Neuronal stem cell (in vitro differentiated cells): ENCODE data around the gene DCLK1.

Experiments used
- DNase-seq: peaks from one replicate; pipeline ENCODE4 v3.0.0-alpha.2; 2013; ENCODE audit warnings: low spot score
- H2AFZ ChIP-seq: one replicate; pipeline ENCODE4 v1.6.1; 2013; ENCODE audit warnings: mild to moderate bottlenecking, low read length, inconsistent platforms
- H2AK5ac ChIP-seq: 2 replicates; pipeline ENCODE4 v1.6.1; 2013; ENCODE audit warnings: low read depth, mild to moderate bottlenecking, inconsistent platforms, low read length, moderate library complexity, mixed read lengths
- H2BK120ac ChIP-seq: 2 replicates; pipeline ENCODE4 v1.6.1; 2013; ENCODE audit warnings: low read depth, mild to moderate bottlenecking, inconsistent platforms, low read length, moderate library complexity, mixed read lengths
- H2BK12ac ChIP-seq: one replicate; pipeline ENCODE4 v1.6.1; 2013; ENCODE audit warnings: low read length, inconsistent platforms
- H2BK15ac ChIP-seq: 2 replicates; pipeline ENCODE4 v1.6.1; 2013; ENCODE audit warnings: mild to moderate bottlenecking, low read length, inconsistent platforms, mixed read lengths
- H2BK5ac ChIP-seq: one replicate; pipeline ENCODE4 v1.6.1; 2013; ENCODE audit warnings: inconsistent platforms, mild to moderate bottlenecking, low read length, moderate library complexity
- H3K14ac ChIP-seq: one replicate; pipeline ENCODE4 v1.6.1; 2013; ENCODE audit warnings: low read length, inconsistent platforms
- H3K18ac ChIP-seq: 2 replicates; pipeline ENCODE4 v1.6.1; 2013; ENCODE audit warnings: low read length, inconsistent platforms
- H3K23ac ChIP-seq: 2 replicates; pipeline ENCODE4 v1.6.1; 2013; ENCODE audit warnings: low read depth, mild to moderate bottlenecking, mixed read lengths, low read length, inconsistent platforms; ENCODE audit not compliant: poor library complexity
- H3K27ac ChIP-seq: replicated peaks from 3 replicates; pipeline ENCODE4 v1.5.1; 2013; ENCODE audit warnings: low read length, inconsistent platforms
- H3K27me3 ChIP-seq, 3 experiments: 2 replicates each; pipeline ENCODE4 v1.6.1; 2013; ENCODE audit warnings: low read length in 3 of 3, mild to moderate bottlenecking in 2 of 3, inconsistent platforms in 1 of 3, low read depth in 1 of 3, mixed read lengths in 1 of 3, moderate library complexity in 1 of 3; ENCODE audit not compliant: control insufficient read depth in 3 of 3, insufficient read depth in 3 of 3
- H3K36me3 ChIP-seq, 2 donors: replicated peaks in 1 of 2; 2 replicates each; pipeline ENCODE4 v1.6.1; 2013; ENCODE audit warnings: low read length in 2 of 2; ENCODE audit not compliant: control insufficient read depth in 2 of 2, insufficient read depth in 2 of 2
- H3K4ac ChIP-seq: 2 replicates; pipeline ENCODE4 v1.6.1; 2013; ENCODE audit warnings: inconsistent platforms, mild to moderate bottlenecking, low read length, moderate library complexity
- H3K4me1 ChIP-seq, 2 donors: 1 replicate in 1 of 2; 2 replicates in 1 of 2; pipeline ENCODE4 v1.6.1; 2013; ENCODE audit warnings: low read length in 2 of 2, low read depth in 1 of 2; ENCODE audit not compliant: control insufficient read depth in 2 of 2, insufficient read depth in 1 of 2
- H3K4me2 ChIP-seq: one replicate; pipeline ENCODE4 v1.6.1; 2013; ENCODE audit warnings: mild to moderate bottlenecking, low read length, inconsistent platforms; ENCODE audit not compliant: insufficient read depth, poor library complexity, severe bottlenecking
- H3K4me3 ChIP-seq, 2 donors: 2 replicates each; pipeline ENCODE4 v1.5.1; 2013; ENCODE audit warnings: low read length in 2 of 2, mild to moderate bottlenecking in 2 of 2, inconsistent platforms in 1 of 2, moderate library complexity in 1 of 2
- H3K79me1 ChIP-seq: one replicate; pipeline ENCODE4 v1.6.1; 2013; ENCODE audit warnings: low read depth, mild to moderate bottlenecking, inconsistent platforms, low read length, moderate library complexity
- H3K9ac ChIP-seq: one replicate; pipeline ENCODE4 v1.6.1; 2013; ENCODE audit warnings: mild to moderate bottlenecking, low read depth, low read length, inconsistent platforms; ENCODE audit not compliant: poor library complexity
- H3K9me3 ChIP-seq, 2 donors: replicated peaks in 1 of 2; 2 replicates each; pipeline versions ENCODE3 to v1.6.1; 2013; ENCODE audit warnings: low read length in 2 of 2, mild to moderate bottlenecking in 2 of 2, inconsistent platforms in 1 of 2, low read depth in 1 of 2, mixed read lengths in 1 of 2, moderate library complexity in 1 of 2; ENCODE audit not compliant: control insufficient read depth in 2 of 2, insufficient read depth in 1 of 2
- H4K8ac ChIP-seq: one replicate; pipeline ENCODE4 v1.6.1; 2013; ENCODE audit warnings: low read depth, mild to moderate bottlenecking, inconsistent platforms, low read length, moderate library complexity
- H4K91ac ChIP-seq: one replicate; pipeline ENCODE4 v1.6.1; 2013; ENCODE audit warnings: low read length, low read depth, mild to moderate bottlenecking, inconsistent platforms; ENCODE audit not compliant: poor library complexity
- WGBS, 2 donors: extraction: QIAGEN DNeasy Blood & Tissue Kit; methylation state at CpG; one replicate each; pipeline ENCODE4 v1.1.7; 2013; ENCODE audit warnings: missing lambda C conversion rate in 2 of 2, mixed read lengths in 1 of 2; ENCODE audit not compliant: insufficient read length in 2 of 2, insufficient replicate concordance in 1 of 2; ENCODE audit errors: extremely low coverage in 2 of 2; 5-methylcytosine and 5-hydroxymethylcytosine counted together

Gene DCLK1

DNA sequence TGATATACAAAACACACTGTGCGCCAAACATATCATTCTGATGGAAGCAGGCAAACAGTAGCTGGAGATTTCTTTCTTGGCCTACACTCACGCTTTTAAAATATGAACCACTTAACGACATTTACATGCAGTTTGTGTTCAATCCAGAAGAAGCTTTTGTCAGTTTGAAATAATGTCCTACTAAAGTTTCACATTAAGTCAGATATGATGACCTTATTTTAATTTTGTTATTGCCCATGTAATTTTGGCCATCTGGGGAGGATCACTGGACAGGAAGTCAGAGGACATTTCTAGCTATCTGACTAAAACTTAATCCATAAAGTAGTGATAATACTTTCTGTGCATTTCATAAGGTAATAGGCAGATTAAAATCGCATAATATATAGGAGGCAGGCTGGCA is 98.1 kb downstream of the DCLK1 start:
- peaks cover 6% of the 10 kb centered on the region in 2 donors for H3K4me1 ChIP-seq
- H3K18ac ChIP-seq, result no peak overlapping the region
- no CpG with 5 or more reads among the region's 4 CpGs for WGBS, 2 donors
- H2BK12ac ChIP-seq, result no peak overlapping the region
- no peak overlapping the region for H4K91ac ChIP-seq
- no peak overlapping the region for H3K23ac ChIP-seq
- H3K27me3 ChIP-seq, result no peaks in the 10 kb centered on the region
- no peak overlapping the region for H2BK15ac ChIP-seq
- H3K4me2 ChIP-seq, result no peak overlapping the region
- no peak overlapping the region for H3K4ac ChIP-seq
- no peak overlapping the region for H3K4me3 ChIP-seq
- H3K79me1 ChIP-seq, result no peaks in the 10 kb centered on the region
- H3K9ac ChIP-seq, result no peak overlapping the region
- no peaks in the 10 kb centered on the region for H3K9me3 ChIP-seq
- no peak overlapping the region for H3K27ac ChIP-seq
- no peak overlapping the region for H2BK5ac ChIP-seq
- no peaks in the 10 kb centered on the region for H3K36me3 ChIP-seq
- no peak overlapping the region for H4K8ac ChIP-seq
- no peak overlapping the region for H2AK5ac ChIP-seq
- no peak overlapping the region for H3K14ac ChIP-seq
- DNase-seq, result no peak
- no peak overlapping the region for H2AFZ ChIP-seq
- no peak overlapping the region for H2BK120ac ChIP-seq

DNA sequence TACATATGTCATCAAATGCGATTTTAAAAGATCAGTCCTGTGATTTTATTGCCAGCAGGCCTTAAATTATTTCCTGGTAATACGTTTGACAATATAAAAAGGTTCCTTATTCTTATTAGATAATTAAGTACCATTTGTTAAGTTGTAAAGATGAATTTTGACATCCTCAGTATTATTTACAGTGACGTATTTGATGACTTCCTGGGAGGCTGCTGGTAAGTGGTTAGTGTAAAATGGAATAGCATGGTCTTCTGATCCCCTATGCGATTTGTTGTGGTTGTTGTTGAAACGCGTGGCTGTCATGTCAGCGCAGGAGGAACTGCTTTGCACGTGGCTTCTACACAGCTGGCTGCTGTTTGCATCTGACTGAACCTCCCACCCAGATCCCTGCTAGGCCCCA is 99.7 kb downstream of the DCLK1 start:
- H3K4ac ChIP-seq, result no peak overlapping the region
- H3K18ac ChIP-seq, result no peak overlapping the region
- H3K36me3 ChIP-seq, result no peaks in the 10 kb centered on the region
- H3K4me1 ChIP-seq, result peaks cover 6% of the 10 kb centered on the region in 2 donors
- H3K27me3 ChIP-seq, result no peaks in the 10 kb centered on the region
- no peak overlapping the region for H3K4me2 ChIP-seq
- H3K23ac ChIP-seq, result no peak overlapping the region
- H2AFZ ChIP-seq, result no peak overlapping the region
- no peak overlapping the region for H3K27ac ChIP-seq
- H3K79me1 ChIP-seq, result no peaks in the 10 kb centered on the region
- H2BK120ac ChIP-seq, result no peak overlapping the region
- peak overlapping the region; percentile 61 for H3K9ac ChIP-seq
- no peak overlapping the region for H2AK5ac ChIP-seq
- DNase-seq, result no peak
- H4K91ac ChIP-seq, result no peak overlapping the region
- no peak overlapping the region for H2BK12ac ChIP-seq
- H3K9me3 ChIP-seq, result peaks cover 1 to 6% of the 10 kb centered on the region in 2 donors
- H4K8ac ChIP-seq, result no peak overlapping the region
- H2BK15ac ChIP-seq, result no peak overlapping the region
- no peak overlapping the region for H3K4me3 ChIP-seq
- no peak overlapping the region for H2BK5ac ChIP-seq
- H3K14ac ChIP-seq, result no peak overlapping the region
- no CpG with 5 or more reads among the region's 8 CpGs for WGBS, 2 donors

DNA sequence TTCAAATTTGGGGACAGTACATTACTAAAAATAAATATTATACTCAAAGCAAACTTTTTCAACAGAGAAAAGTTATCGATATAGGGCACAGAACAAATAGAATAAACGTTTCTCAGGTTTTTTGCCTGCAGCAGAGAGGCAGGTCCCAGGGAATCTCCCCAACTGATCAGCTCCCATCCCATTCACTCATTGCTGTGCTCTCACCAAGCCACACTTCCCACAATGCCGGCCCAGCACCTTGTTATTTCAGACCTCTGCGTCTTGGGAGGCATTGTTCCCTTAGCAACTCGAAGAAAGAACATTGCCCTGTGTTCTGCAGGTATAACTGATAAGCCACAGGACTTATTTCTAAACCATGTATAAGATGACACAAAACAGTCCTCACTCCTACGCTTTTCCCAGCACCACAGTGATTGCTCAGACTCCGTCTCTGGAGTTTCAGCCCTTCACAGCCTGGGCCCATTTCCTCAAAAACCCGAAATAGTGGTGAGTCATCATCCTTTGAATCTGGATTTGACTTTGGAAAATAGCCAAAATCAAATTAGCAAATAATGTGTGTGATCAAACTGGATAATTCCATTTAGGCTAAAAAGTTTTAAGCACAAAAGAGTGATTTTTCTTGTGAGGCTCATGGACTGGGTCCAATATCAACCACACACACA is 100.4 kb downstream of the DCLK1 start:
- no peak overlapping the region for H2BK5ac ChIP-seq
- no peak overlapping the region for H3K27ac ChIP-seq
- WGBS, 2 donors, result no CpG with 5 or more reads among the region's 8 CpGs

DNA sequence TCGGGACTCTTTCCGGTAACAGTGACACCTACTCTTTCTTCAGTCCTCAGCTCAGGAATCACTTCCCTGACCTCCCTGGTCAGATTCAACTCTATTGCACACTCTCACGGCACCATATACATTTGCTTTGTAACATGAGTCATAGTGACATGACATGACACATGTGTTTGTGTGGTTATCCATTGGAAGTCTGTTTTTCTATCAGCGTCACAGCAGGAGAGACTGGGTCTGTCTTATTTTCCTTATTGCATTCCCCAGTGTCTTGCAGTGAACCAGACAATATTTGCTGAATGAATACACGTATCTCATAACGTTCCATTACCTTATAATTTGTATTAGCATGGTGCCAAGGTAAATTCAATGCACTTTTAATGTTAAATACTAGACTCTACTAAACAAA is 102.0 kb downstream of the DCLK1 start:
- Histone ChIP-seq H3K14ac (no peak overlapping the region), H3K9me3 (peaks cover 1 to 6% of the 10 kb centered on the region in 2 donors), H2BK5ac (no peak overlapping the region), H3K4me1 (peaks cover 2 to 4% of the 10 kb centered on the region in 2 donors), H3K23ac (no peak overlapping the region), H3K9ac (no peak overlapping the region), H3K4ac (no peak overlapping the region), H2BK120ac (no peak overlapping the region), H4K91ac (no peak overlapping the region), H3K27me3 (no peaks in the 10 kb centered on the region), H4K8ac (no peak overlapping the region), H2BK12ac (no peak overlapping the region), H3K4me3 (no peak overlapping the region), H3K4me2 (no peak overlapping the region), H3K27ac (no peak overlapping the region), H3K36me3 (no peaks in the 10 kb centered on the region), H3K79me1 (no peaks in the 10 kb centered on the region), H2AFZ (no peak overlapping the region), H2BK15ac (no peak overlapping the region), H2AK5ac (no peak overlapping the region), H3K18ac (no peak overlapping the region)
- DNase-seq, result no peak
- WGBS, 2 donors, result no CpG with 5 or more reads among the region's 6 CpGs

More for the DNA sequence above, 100.4 kb downstream of the DCLK1 start:
- H2BK120ac ChIP-seq, result no peak overlapping the region
- H4K8ac ChIP-seq, result no peak overlapping the region
- H3K79me1 ChIP-seq, result no peaks in the 10 kb centered on the region
- peaks cover 1 to 6% of the 10 kb centered on the region in 2 donors for H3K9me3 ChIP-seq
- no peak for DNase-seq
- H3K4me1 ChIP-seq, result peaks cover 6% of the 10 kb centered on the region in 2 donors
- H2AK5ac ChIP-seq, result no peak overlapping the region
- H4K91ac ChIP-seq, result no peak overlapping the region
- no peaks in the 10 kb centered on the region for H3K27me3 ChIP-seq
- no peak overlapping the region for H3K23ac ChIP-seq
- H3K4me2 ChIP-seq, result no peak overlapping the region
- H3K14ac ChIP-seq, result no peak overlapping the region
- H3K4ac ChIP-seq, result no peak overlapping the region
- H3K9ac ChIP-seq, result no peak overlapping the region
- H3K18ac ChIP-seq, result no peak overlapping the region
- H3K4me3 ChIP-seq, result no peak overlapping the region
- H2AFZ ChIP-seq, result no peak overlapping the region
- no peak overlapping the region for H2BK15ac ChIP-seq
- no peaks in the 10 kb centered on the region for H3K36me3 ChIP-seq
- no peak overlapping the region for H2BK12ac ChIP-seq
